Ishikawa (cell line): ENCODE data around the gene HS3ST4.

Source experiments
- FOXM1 ChIP-seq: IDR thresholded peaks from 2 replicates; pipeline ENCODE4 v1.6.1; 2012; ENCODE audit warnings: low read depth, borderline replicate concordance
- REST ChIP-seq: IDR thresholded peaks from 2 replicates; pipeline ENCODE4 v1.6.1; 2012; ENCODE audit warnings: low read depth, mild to moderate bottlenecking
- TAF1 ChIP-seq: IDR thresholded peaks from 2 replicates; pipeline ENCODE4 v1.6.1; 2012; ENCODE audit warnings: low read depth, mild to moderate bottlenecking
- ZBTB7A ChIP-seq: IDR thresholded peaks from 2 replicates; pipeline ENCODE4 v1.6.1; 2012; ENCODE audit warnings: low read depth

GRCh38 chr16:25988882-25989281 lies 297.1 kb downstream of the HS3ST4 start:
- no peak for TF ChIP-seq ZBTB7A
- no peak for TF ChIP-seq REST
- TF ChIP-seq TAF1 = no peak
- no peak for TF ChIP-seq FOXM1
